HFFc6 (cell line): ENCODE measurements around the gene SCTR. TPM values are rescaled to one million over a fixed set of nuclear protein-coding genes. Genes with fewer than 3 reads are reported as not detected.

Experiments used
- DNase-seq: peaks from one replicate; pipeline ENCODE4 v3.0.0-alpha.2; 2018
- H3K27ac Mint-ChIP-seq: 2 replicates; pipeline ENCODE4 v1.8.0; 2020; ENCODE audit warnings: mild to moderate bottlenecking, mixed read lengths
- H3K27me3 Mint-ChIP-seq: 2 replicates; pipeline ENCODE4 v1.8.0; 2021; ENCODE audit warnings: mild to moderate bottlenecking, moderate library complexity, mixed read lengths; ENCODE audit not compliant: insufficient read depth
- H3K36me3 Mint-ChIP-seq: 2 replicates; pipeline ENCODE4 v1.8.0; 2021; ENCODE audit warnings: low read depth, mixed read lengths
- H3K4me1 Mint-ChIP-seq: 2 replicates; pipeline ENCODE4 v1.8.0; 2020; ENCODE audit warnings: low read depth, mixed read lengths
- H3K4me3 Mint-ChIP-seq: 2 replicates; pipeline ENCODE4 v1.8.0; 2020; ENCODE audit warnings: mild to moderate bottlenecking, moderate library complexity, mixed read lengths
- H3K9me3 Mint-ChIP-seq: 2 replicates; pipeline ENCODE4 v1.8.0; 2020; ENCODE audit warnings: mild to moderate bottlenecking, mixed read lengths
- CTCF ChIP-seq: fragments of 200-600 bp; sonication (generic); IDR thresholded peaks from 2 replicates; pipeline ENCODE4 v1.5.0; 2021; ENCODE audit warnings: antibody characterized with exemption, mild to moderate bottlenecking
- total RNA-seq, 6 experiments: library from RNA; stranded (reverse); fragmentation: NEBNext Ultra II Directional; extraction: Animal tissue kit (Norgen Biotek cat#: 25700); gene quantifications; 2 replicates in 1 of 6; 3 replicates in 5 of 6; pipeline ENCODE4 v1.2.3, GENCODE V29; 2021

Gene SCTR
- total RNA-seq, 6 experiments from 2014 or later = not detected

GRCh38 chr2:119431976-119432850 lies 92.1 kb downstream of the SCTR start:
- no peak overlapping the region for H3K27ac Mint-ChIP-seq
- no peaks in the 10 kb centered on the region for H3K4me1 Mint-ChIP-seq
- peaks cover 40% of the 10 kb centered on the region for H3K27me3 Mint-ChIP-seq
- H3K36me3 Mint-ChIP-seq = no peaks in the 10 kb centered on the region
- DNase-seq = no peak
- no peaks in the 10 kb centered on the region for H3K9me3 Mint-ChIP-seq
- peak overlapping the region; percentile 58 for H3K4me3 Mint-ChIP-seq
- TF ChIP-seq CTCF = no peak

GRCh38 chr2:119431155-119431975 lies 92.9 kb downstream of the SCTR start, which contains the start of gene TMEM37:
Gene TMEM37, plus strand, starts transcription at chr2:119431854. Its CDS starts 50 bp downstream, at chr2:119431904.
- H3K27me3 Mint-ChIP-seq = peaks cover 43% of the 10 kb centered on the region
- H3K27ac Mint-ChIP-seq = no peak within 1 kb of the TSS
- no peaks in the 10 kb centered on the region for H3K4me1 Mint-ChIP-seq
- H3K9me3 Mint-ChIP-seq = no peaks in the 10 kb centered on the region
- DNase-seq = no peak
- no peaks in the 10 kb centered on the region for H3K36me3 Mint-ChIP-seq
- peak within 1 kb of the TSS; percentile 58 for H3K4me3 Mint-ChIP-seq
- no peak for TF ChIP-seq CTCF

- H3K36me3 Mint-ChIP-seq = no peaks in the 10 kb centered on the region
- no peak overlapping the region for H3K27ac Mint-ChIP-seq
- no peaks in the 10 kb centered on the region for H3K9me3 Mint-ChIP-seq
- no peaks in the 10 kb centered on the region for H3K4me1 Mint-ChIP-seq
- no peak for TF ChIP-seq CTCF
- no peak for DNase-seq
- H3K27me3 Mint-ChIP-seq = peaks cover 44% of the 10 kb centered on the region
- no peak overlapping the region for H3K4me3 Mint-ChIP-seq
Observed at GRCh38 chr2:119430023-119430498, 94.2 kb downstream of the SCTR start.

GRCh38 chr2:119429225-119429981 lies 94.9 kb downstream of the SCTR start:
- Mint-ChIP-seq H3K4me1 (no peaks in the 10 kb centered on the region), H3K27ac (no peak overlapping the region), H3K9me3 (no peaks in the 10 kb centered on the region), H3K27me3 (peaks cover 43% of the 10 kb centered on the region), H3K4me3 (no peak overlapping the region), H3K36me3 (no peaks in the 10 kb centered on the region)
- no peak for DNase-seq
- no peak for TF ChIP-seq CTCF
